ENCODE data around the gene TENM3. TPM values are rescaled to one million over a fixed set of nuclear protein-coding genes. Genes with fewer than 3 reads are reported as not detected.

Gene TENM3
- total and polyA plus RNA-seq, 10 of the 15 experiments (the other 5 are each of a cell fraction or from before 2014, with no cell fraction given) = 0.01 to 1.7 (median 0.08) TPM; not detected in 2

DNA sequence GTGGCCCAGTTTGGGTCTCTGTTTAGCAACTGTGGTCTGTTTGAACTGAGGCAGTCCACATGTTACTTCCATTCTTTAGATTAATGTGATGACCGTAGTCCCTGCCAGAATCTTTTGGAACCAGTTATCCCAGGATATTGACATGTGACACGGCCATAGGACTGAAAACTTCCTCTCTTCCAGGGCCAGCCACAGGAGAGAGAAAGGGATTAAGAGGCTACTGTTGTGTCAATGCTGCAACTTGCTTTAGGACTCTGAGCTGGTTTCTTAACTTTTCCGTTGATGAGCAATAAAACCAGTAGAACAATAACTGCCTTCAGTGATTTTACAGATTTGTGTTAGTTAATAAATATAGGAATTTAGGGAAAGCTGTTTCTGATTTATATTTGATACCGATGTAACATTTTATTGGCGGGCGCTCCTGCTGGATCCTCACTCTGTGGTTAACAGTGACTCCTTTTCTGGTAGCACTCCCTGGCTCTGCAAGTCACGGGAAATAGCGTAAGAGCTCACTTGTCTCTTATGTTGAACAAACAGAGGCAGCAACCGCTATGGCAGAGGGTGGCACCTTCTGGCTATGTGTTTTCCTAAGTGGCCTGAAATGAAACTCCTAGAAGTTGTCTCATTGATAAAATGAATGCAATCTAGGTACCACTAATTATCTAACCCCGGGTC, 2.5 kb downstream of the TENM3 start:
- FAIRE-seq (no peak), ATAC-seq (no peak), DNase-seq (ENCODE audit: low read depth, low spot score) (no peak)
- Histone ChIP-seq H3K79me2 (ENCODE audit: control insufficient read depth, insufficient read depth, low read length) (no peaks in the 10 kb centered on the region), H3K27me3 (replicated peaks in 1 of 2; ENCODE audit: control insufficient read depth in 2 of 2, insufficient read depth in 2 of 2, low read length in 1 of 2) (no peaks in the 10 kb centered on the region), H3K9me3 (replicated peaks; ENCODE audit: control insufficient read depth, insufficient read depth, low read length) (no peaks in the 10 kb centered on the region), H3K27ac (ENCODE audit: control insufficient read depth, insufficient read depth) (no peak overlapping the region), H3K4me2 (ENCODE audit: control insufficient read depth, insufficient read depth) (no peak overlapping the region), H3K9ac (ENCODE audit: control insufficient read depth, insufficient read depth, low read length) (no peak overlapping the region), H2AFZ (ENCODE audit: control insufficient read depth, low read depth, low read length) (no peak overlapping the region), H3K36me3 (ENCODE audit: control insufficient read depth in 2 of 2, insufficient read depth in 2 of 2, low read length in 1 of 2) (no peaks in the 10 kb centered on the region), H4K20me1 (ENCODE audit: control insufficient read depth, insufficient read depth) (no peaks in the 10 kb centered on the region), H3K4me1 (ENCODE audit: control insufficient read depth, insufficient read depth, low read length) (no peaks in the 10 kb centered on the region), H3K4me3 (no peak overlapping the region)
- ChIA-PET RAD21 (ENCODE audit: unreplicated experiment) (no interaction called here), POLR2A (no interaction called here), SMC1A (ENCODE audit: uncharacterized antibody, unreplicated experiment) (no interaction called here), CTCF (no interaction called here)
- 50% methylated on average over 10 of the region's 10 CpGs for WGBS (ENCODE audit: insufficient coverage, insufficient replicate concordance, low lambda C conversion rate, missing lambda C conversion rate)
- intact Hi-C loops (cut with micrococcal nuclease; ENCODE audit: unreplicated experiment) (no loop called here), in situ Hi-C loops (cut with MboI) (no loop called here)
- no TSS peak for BruUV-seq (replicated peaks)
- TF ChIP-seq BRCA1 (IDR thresholded peaks at IDR 0.05; ENCODE audit: low read depth, low read length) (no peak), FOXM1 (IDR thresholded peaks at IDR 0.05; ENCODE audit: low read depth, low read length) (no peak), SUZ12 (IDR thresholded peaks at IDR 0.05; ENCODE audit: unreplicated experiment) (no peak), NFYA (IDR thresholded peaks at IDR 0.05; ENCODE audit: borderline replicate concordance, low read depth, low read length) (no peak), JUND (IDR thresholded peaks at IDR 0.05; ENCODE audit: low read depth, low read length) (no peak), ESRRA (IDR thresholded peaks at IDR 0.05; ENCODE audit: low read length) (no peak)
- TF ChIP-seq, protein P1, sequence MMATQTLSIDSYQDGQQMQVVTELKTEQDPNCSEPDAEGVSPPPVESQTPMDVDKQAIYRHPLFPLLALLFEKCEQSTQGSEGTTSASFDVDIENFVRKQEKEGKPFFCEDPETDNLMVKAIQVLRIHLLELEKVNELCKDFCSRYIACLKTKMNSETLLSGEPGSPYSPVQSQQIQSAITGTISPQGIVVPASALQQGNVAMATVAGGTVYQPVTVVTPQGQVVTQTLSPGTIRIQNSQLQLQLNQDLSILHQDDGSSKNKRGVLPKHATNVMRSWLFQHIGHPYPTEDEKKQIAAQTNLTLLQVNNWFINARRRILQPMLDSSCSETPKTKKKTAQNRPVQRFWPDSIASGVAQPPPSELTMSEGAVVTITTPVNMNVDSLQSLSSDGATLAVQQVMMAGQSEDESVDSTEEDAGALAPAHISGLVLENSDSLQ (IDR thresholded peaks at IDR 0.05) = no peak
- TF ChIP-seq, protein P2, sequence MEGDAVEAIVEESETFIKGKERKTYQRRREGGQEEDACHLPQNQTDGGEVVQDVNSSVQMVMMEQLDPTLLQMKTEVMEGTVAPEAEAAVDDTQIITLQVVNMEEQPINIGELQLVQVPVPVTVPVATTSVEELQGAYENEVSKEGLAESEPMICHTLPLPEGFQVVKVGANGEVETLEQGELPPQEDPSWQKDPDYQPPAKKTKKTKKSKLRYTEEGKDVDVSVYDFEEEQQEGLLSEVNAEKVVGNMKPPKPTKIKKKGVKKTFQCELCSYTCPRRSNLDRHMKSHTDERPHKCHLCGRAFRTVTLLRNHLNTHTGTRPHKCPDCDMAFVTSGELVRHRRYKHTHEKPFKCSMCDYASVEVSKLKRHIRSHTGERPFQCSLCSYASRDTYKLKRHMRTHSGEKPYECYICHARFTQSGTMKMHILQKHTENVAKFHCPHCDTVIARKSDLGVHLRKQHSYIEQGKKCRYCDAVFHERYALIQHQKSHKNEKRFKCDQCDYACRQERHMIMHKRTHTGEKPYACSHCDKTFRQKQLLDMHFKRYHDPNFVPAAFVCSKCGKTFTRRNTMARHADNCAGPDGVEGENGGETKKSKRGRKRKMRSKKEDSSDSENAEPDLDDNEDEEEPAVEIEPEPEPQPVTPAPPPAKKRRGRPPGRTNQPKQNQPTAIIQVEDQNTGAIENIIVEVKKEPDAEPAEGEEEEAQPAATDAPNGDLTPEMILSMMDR (IDR thresholded peaks at IDR 0.05 in 2 of 3, conservative IDR thresholded peaks at IDR 0.05 in 1 of 3; ENCODE audit: control insufficient read depth in 2 of 3, extremely low read depth in 1 of 3, insufficient read depth in 1 of 3, low read depth in 3 of 3, low read length in 3 of 3) = no peak

Data from GM12878 (cell line).